Stimulated activated CD4-positive, alpha-beta T cell treated with anti-CD3 and anti-CD28 coated beads, Interleukin-4, amount 100 ng/mL, for 48 hours (primary cell): ENCODE results near the gene ADAMTS12.
A peak's percentile ranks its signal among the peaks of the same experiment; 100 is the strongest.
"Not testable (repeated sequence)": the region's sequence is repeated elsewhere in the genome, so short reads cannot be mapped to it uniquely, and the experiment has no call there.

Source experiments
- DNase-seq, 2 donors: peaks; one replicate each; pipeline ENCODE4 v3.0.0-alpha.2; 2020; ENCODE audit warnings: low read depth in 2 of 2

Gene ADAMTS12

GRCh38 chr5:33592245-33592644, 299.5 kb downstream of the ADAMTS12 start:
- no peak for DNase-seq

- peak; percentile 32 to 44 for DNase-seq
Observed at GRCh38 chr5:33588654-33589372, 303.0 kb downstream of the ADAMTS12 start.

- DNase-seq: no peak
Observed at GRCh38 chr5:33583332-33583731, 308.5 kb downstream of the ADAMTS12 start.

- DNase-seq: no peak
Observed at GRCh38 chr5:33582417-33582816, 309.4 kb downstream of the ADAMTS12 start.

DNA sequence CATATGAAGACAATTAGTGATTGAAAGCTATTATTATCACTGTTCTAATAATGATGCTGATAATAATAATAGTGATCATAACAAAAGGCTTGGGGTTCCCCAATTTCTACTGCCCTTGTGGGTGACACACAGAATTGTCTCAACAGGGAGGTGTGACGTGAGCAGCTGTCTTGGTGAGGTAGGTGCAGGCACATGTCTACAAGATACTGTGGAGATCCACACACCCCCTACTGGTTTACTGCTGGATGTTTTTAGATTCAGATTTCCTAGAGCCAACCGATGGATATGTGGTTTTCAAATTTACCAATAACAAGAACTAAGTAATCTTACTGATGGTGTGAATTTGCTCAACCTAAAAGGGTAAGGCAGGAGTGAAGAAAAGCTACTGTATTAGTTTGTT, 312.0 kb downstream of the ADAMTS12 start:
- DNase-seq: no peak

DNA sequence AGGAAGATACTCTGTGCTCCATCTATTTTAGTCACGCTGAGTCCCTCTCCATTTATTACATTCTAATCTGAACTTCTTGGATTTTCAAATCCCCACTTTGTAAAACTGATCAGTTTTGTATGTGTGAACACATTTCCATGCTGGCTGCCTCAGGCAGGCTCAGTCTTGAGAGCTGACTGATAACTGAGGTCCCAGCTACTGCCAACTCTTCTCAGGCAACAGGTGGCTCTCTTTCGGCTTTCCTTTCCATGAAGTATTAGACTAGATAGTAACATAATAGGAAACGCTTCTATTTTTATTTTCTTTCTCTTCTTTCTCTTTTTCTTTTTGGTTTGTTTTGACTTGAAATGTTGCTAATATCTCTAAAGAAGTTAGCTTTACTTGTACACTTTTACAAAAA, 312.6 kb downstream of the ADAMTS12 start:
- no peak for DNase-seq

DNA sequence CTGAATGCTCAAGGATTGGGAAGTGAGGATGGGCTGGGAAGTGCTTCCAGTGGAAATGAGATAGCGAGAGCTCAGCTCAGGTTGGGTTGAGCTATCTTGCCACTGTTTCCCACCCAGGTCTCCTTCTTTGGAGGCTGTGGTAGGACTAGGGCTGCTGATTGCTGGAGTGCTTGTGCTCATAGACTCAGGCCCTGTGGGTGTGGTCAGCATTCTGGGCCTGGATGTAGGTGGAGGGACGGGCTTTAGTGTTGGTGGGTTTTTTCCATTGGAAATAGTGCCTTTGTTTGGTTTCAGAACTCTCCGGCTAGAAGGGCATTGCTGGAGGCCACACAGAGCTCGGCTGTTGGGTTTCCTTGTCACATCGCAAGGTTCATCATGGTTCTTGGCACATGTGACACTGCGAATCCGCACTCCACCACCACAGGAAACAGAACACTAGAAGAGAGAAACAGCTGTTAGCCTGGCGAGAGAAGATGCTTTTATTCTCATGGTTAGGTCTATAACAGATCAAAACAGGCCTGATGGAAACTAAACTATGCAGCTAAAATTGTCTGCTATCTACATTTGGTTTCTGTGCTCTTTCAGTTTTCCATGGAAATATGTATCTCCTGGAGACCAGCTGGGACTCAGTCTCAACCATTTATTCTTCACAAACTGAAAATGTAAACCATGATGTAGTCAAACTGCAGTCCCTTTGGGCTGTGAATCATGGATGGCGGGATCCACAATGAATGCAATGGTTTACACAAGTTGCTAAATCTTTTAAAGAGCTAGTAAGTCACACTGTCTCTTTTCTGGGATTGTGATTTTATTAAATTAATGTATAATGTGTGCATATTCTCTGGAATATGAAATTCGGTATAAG, 314.8 kb downstream of the ADAMTS12 start:
- no peak for DNase-seq

DNA sequence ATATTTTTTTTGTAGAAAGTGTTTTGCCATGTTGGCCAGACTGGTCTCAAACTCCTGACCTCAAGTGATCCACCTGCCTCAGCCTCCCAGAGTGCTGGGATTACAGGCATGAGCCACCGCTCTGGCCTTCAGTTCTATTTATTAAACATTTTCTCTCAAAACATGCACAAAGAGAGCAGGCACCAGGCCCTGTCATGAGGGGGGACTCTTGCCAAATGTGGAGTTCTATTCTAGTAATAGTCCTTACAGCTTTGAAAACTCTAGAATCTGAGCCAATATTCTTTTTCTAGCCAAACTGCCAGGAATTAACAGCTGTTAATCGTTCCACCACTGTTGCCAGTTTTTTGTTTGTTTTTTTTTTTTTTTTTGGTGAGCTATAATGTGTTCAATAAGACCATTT, 326.5 kb downstream of the ADAMTS12 start:
- no peak for DNase-seq

- no peak for DNase-seq
Observed at GRCh38 chr5:33563983-33564908, 327.5 kb downstream of the ADAMTS12 start.

- DNase-seq: no peak
Observed at GRCh38 chr5:33563530-33563929, 328.3 kb downstream of the ADAMTS12 start.

DNA sequence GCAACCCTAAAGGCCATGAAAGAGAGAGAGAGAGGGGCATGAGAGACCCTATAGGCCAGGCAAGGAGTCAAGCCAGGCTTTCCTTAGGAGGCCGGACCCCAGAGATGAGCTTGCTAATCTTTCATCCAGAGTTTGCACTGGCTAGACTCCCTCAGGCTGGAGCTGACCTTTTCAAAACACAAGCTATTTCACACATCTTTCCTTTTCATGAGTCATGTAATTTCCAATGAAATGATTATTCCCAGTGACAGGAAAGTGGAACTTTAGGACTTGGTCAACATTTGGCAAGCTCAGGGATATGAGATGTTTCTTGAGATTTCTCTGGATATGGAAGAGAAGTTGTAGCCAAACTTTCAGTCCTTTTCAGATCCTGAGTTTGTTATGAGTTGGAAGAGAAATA, 333.3 kb downstream of the ADAMTS12 start:
- DNase-seq: no peak

GRCh38 chr5:33557605-33558004, 334.2 kb downstream of the ADAMTS12 start:
- DNase-seq: no peak

DNA sequence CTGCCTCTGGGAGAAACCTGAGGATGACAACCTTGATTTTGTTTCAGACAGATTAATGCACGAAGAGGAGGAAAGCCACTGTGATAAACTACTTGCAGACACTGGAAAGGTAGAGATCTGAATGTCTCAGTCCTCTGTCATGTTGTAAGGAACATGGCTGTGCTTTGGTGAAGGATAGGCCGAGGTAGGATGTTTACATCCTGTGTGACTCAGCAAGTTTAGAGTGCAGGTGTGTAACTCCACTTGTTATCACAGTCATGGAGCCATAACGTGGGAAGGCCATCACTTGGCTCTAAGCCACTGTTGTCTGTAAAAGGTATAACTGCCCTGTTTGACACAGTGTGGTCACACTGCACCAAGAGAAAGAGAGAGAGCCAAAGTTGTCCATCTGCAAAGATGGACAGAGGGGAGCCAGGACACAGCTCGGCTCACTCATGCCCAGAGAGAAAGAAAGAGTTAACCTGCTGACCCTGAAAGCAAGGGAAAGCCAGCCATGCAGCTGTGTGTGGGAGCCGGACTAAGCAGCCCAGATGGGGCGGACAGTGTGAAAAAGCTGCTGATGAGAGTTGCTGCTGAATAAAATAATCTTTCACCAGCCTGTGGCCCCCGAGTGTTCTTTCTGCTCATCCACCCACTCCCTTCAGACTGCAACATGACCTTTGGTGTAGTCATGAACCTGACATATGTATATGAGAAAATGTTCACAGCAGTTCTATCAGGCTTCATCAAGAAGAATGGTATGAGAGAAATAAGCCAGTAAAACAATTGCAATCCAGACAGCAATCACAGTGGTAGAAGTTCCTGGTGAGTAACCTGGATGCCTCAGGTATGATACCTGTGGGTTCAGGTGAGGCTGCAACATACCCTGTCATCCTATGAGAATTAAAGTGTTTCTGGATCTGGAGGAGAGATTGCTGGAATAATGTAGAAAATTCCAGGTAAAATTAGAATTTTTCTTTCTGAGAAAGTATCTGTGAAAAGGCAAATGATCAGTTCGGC, 335.2 kb downstream of the ADAMTS12 start:
- no peak for DNase-seq

DNA sequence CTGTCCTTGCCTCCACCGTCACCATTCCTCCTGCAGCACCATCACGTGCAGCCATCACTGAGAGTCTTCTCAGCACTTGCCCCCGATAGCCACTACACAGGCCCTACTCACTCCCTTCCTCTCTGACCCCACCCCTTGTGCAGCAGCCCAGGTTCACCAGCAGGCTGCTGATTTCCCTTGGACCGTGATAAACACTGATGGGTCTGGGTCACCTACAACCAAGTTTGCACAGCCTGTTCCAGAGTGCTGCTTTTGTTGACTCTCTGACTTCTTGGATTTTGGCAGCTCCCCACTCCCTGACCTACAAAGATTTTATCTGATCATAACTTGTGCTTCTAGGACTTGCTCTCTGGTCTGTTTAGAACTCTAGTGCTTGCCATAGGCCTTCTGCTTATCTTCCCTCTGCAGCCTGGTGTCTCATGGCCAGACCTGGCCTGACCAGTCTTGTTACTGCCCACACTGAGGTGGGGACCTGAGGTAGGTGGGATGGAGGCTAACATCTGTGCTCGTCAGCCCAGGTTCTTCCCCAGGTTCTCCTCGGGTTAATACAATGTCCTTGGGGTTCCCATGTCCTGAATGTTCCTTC, 341.7 kb downstream of the ADAMTS12 start:
- DNase-seq: no peak

- DNase-seq: not testable (repeated sequence)
Observed at GRCh38 chr5:33539790-33540189, 352.0 kb downstream of the ADAMTS12 start.

DNA sequence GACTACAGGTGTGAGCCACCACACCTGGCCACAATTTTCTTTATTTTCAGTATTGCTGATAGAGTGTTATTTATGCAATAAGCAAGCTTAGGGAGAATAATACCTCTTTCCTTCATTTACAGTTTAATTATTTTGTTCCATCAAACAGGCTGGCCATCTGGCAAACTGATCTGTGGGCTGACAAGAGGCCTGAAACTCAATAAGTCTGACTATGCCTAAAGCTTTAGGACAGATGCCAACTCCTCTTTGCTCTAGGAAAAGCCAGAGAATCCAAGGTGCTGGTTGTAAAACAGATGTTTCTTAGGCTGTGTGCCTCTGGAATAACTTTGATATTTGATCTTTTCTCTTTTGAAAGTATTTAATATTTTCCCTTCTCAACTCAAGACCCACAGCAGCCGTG, 352.6 kb downstream of the ADAMTS12 start:
- DNase-seq: no peak

DNA sequence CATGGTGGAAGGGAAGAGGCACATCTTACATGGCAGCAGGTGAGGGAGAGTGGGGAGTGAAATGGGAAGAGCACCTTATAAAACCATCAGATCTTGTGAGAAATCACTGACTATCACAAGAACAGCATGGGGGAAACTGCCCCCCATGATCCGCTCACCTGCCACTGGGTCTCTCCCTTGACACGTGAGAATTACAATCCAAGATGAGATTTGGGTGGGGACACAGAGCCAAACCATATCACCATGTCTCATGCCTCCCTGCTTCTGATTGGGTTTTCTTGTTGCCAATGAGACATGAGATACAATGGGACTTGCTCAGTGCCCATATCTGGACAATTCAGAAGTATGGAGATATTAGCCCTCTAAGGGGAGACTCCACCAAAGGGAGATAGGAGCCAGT, 353.6 kb downstream of the ADAMTS12 start:
- no peak for DNase-seq

GRCh38 chr5:33537240-33537639, 354.6 kb downstream of the ADAMTS12 start:
- DNase-seq: no peak

- no peak for DNase-seq
Observed at GRCh38 chr5:33536802-33537201, 355.0 kb downstream of the ADAMTS12 start.

- DNase-seq: no peak
Observed at GRCh38 chr5:33531824-33532223, 360.0 kb downstream of the ADAMTS12 start.

DNA sequence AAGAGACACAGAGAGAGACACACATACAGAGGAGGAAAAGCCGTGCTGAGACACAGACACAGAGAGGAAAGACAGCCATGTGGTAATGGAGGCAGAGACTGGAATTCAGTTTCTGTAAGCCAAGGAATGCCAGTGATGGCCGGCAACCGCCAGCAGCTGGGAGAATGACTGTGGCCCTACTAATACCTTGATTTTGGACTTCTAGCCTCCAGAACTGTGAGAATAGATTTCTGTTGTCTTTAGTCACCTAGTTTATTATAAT, 360.8 kb downstream of the ADAMTS12 start:
- DNase-seq: no peak
